ENCODE measurements around the gene AHNAK.

The AHNAK gene

GRCh38 chr11:62575837-62576236, 29.2 kb upstream of the AHNAK start:
- TF ChIP-seq ZNF70 (CRISPR knock-in tag; IDR thresholded peaks at IDR 0.05), result no peak
- TF ChIP-seq SNAI2 (CRISPR knock-in tag; IDR thresholded peaks at IDR 0.05), result no peak
- TF ChIP-seq CREB5 (CRISPR knock-in tag; IDR thresholded peaks at IDR 0.05; ENCODE audit: low read depth), result no peak
- TF ChIP-seq POU6F1 (CRISPR knock-in tag; IDR thresholded peaks at IDR 0.05; ENCODE audit: borderline replicate concordance, low read depth), result no peak
- no peak for TF ChIP-seq CSRNP3 (CRISPR knock-in tag; IDR thresholded peaks at IDR 0.05)
- no peak for TF ChIP-seq OSR1 (CRISPR knock-in tag; IDR thresholded peaks at IDR 0.05)
- TF ChIP-seq CSDC2 (CRISPR knock-in tag; IDR thresholded peaks at IDR 0.05), result no peak
- TF ChIP-seq ISL1 (CRISPR knock-in tag; IDR thresholded peaks at IDR 0.05), result no peak
- no peak for TF ChIP-seq TOX (CRISPR knock-in tag; IDR thresholded peaks at IDR 0.05; ENCODE audit: borderline replicate concordance)
- no peak for TF ChIP-seq GLIS3 (CRISPR knock-in tag; IDR thresholded peaks at IDR 0.05)

GRCh38 chr11:62575156-62575555, 28.6 kb upstream of the AHNAK start:
- no peak for ATAC-seq
- no peak for TF ChIP-seq ESRRG (CRISPR knock-in tag; IDR thresholded peaks at IDR 0.05)
- no peak for TF ChIP-seq PPARA (CRISPR knock-in tag; IDR thresholded peaks at IDR 0.05; ENCODE audit: borderline replicate concordance)
- no peak for TF ChIP-seq CSDC2 (CRISPR knock-in tag; IDR thresholded peaks at IDR 0.05)
- no peak for TF ChIP-seq ZNF565 (CRISPR knock-in tag; conservative IDR thresholded peaks at IDR 0.05; ENCODE audit: low read depth)
- no peak for TF ChIP-seq ZNF70 (CRISPR knock-in tag; IDR thresholded peaks at IDR 0.05)

More at GRCh38 chr11:62575837-62576236, 29.2 kb upstream of the AHNAK start:
- ATAC-seq, result no peak

- TF ChIP-seq ZNF8 (CRISPR knock-in tag; IDR thresholded peaks at IDR 0.05) (no peak), ZNF70 (CRISPR knock-in tag; IDR thresholded peaks at IDR 0.05) (no peak), PATZ1 (CRISPR knock-in tag; IDR thresholded peaks at IDR 0.05; ENCODE audit: borderline replicate concordance) (no peak), ARNTL (CRISPR knock-in tag; IDR thresholded peaks at IDR 0.05; ENCODE audit: borderline replicate concordance, low read depth) (no peak), CREB5 (CRISPR knock-in tag; IDR thresholded peaks at IDR 0.05; ENCODE audit: low read depth) (no peak), CSDC2 (CRISPR knock-in tag; IDR thresholded peaks at IDR 0.05) (no peak), POU6F1 (CRISPR knock-in tag; IDR thresholded peaks at IDR 0.05; ENCODE audit: borderline replicate concordance, low read depth) (no peak), ISL1 (CRISPR knock-in tag; IDR thresholded peaks at IDR 0.05) (no peak), ESRRG (CRISPR knock-in tag; IDR thresholded peaks at IDR 0.05) (no peak), TOX (CRISPR knock-in tag; IDR thresholded peaks at IDR 0.05; ENCODE audit: borderline replicate concordance) (no peak), PPARA (CRISPR knock-in tag; IDR thresholded peaks at IDR 0.05; ENCODE audit: borderline replicate concordance) (no peak)
- peak; percentile 37 for ATAC-seq
Measured at GRCh38 chr11:62574363-62575071, 27.9 kb upstream of the AHNAK start.

Data from SK-N-SH treated with all-trans-retinoic acid at 6 μM for 48 hours (cell line).